Measurements from ENCODE around the gene CFAP77.

CFAP77 gene

DNA sequence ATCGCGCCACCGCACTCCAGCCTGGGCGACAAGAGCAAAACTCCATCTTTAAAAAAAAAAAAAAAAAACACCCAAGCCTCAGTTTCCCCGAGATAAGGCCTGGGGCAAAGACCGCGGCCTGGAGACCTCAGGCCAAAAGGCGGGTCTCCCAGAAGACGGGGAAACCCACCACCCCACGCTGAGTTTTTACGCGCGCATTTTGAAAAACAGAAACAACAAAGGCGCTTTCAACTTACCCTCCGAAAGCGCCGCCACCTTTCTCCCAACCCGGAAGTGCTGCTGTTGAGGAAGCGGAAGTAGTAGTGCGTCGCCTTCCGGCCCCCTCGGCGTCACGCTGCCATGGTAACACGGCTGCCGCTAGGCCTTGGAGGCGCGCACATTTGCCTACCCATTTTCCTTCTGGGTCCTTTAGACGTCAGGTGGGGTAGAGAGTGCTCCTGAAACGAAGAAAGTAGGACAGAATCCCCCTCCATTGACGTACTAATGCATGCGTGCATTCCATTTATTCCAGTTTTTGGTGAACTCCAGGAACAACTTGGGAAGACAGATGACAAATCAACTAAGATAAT, 3.4 kb upstream of the CFAP77 start, which contains the start of gene TTF1:
TTF1 (minus strand) TSS at position 287 of the 569 bp plus-strand sequence. CDS start 4,019 bp downstream, outside the sequence.
- DNase-seq (ENCODE audit: low spot score): peak; percentile 93
- in situ Hi-C loops (cut with MboI; ENCODE audit: low pct_unique_long_range_greater_than_20kb, low sequenced_read_pairs, unreplicated experiment): no loop called here
- TF ChIP-seq, protein P1, sequence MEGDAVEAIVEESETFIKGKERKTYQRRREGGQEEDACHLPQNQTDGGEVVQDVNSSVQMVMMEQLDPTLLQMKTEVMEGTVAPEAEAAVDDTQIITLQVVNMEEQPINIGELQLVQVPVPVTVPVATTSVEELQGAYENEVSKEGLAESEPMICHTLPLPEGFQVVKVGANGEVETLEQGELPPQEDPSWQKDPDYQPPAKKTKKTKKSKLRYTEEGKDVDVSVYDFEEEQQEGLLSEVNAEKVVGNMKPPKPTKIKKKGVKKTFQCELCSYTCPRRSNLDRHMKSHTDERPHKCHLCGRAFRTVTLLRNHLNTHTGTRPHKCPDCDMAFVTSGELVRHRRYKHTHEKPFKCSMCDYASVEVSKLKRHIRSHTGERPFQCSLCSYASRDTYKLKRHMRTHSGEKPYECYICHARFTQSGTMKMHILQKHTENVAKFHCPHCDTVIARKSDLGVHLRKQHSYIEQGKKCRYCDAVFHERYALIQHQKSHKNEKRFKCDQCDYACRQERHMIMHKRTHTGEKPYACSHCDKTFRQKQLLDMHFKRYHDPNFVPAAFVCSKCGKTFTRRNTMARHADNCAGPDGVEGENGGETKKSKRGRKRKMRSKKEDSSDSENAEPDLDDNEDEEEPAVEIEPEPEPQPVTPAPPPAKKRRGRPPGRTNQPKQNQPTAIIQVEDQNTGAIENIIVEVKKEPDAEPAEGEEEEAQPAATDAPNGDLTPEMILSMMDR (IDR thresholded peaks at IDR 0.05; ENCODE audit: extremely low read depth, insufficient read depth, missing control alignments): no peak

DNA sequence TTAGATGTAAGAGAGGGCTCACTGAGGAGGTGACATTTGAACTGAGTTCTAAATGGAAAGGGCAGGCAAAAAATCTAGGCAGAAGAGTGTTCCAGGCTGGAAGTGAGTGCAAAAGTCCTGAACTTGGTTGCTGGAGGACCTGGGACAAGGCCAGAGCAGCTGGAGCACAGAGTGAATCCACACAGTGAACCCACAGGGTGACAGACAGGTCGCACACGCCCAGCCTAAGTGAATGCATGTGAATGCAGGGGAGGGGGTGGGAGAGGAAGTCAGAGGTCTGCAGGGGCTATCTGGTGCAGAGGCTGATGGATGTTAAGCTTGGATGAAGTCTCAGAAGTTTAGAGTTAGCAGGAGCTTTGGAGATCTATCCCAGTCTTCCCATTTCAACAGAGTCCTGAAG, 2.8 kb upstream of the CFAP77 start:
- TF ChIP-seq, protein P1 (IDR thresholded peaks at IDR 0.05; ENCODE audit: extremely low read depth, insufficient read depth, missing control alignments): no peak
- in situ Hi-C loops (cut with MboI; ENCODE audit: low pct_unique_long_range_greater_than_20kb, low sequenced_read_pairs, unreplicated experiment): no loop called here
- DNase-seq (ENCODE audit: low spot score): no peak

DNA sequence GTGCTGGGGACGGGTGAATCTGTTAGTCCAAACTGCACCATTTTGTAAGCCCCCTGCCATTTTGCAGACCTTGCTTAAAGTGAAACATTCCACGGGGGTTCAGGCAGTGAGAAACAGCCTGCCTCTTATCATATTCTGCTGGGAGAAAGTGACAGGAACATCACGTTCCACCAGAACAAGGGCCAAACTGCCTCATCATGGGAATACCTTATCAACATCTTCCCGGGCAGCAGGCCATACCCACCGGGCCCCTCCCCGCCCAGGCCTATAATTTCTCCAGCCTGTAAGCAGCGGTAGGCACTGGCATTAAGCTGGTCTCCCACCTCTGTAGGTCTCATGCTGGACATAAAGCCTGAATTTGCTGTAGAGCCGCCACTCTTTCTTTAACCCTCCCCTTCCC, 1.5 kb upstream of the CFAP77 start:
- TF ChIP-seq, protein P1 (IDR thresholded peaks at IDR 0.05; ENCODE audit: extremely low read depth, insufficient read depth, missing control alignments): no peak
- in situ Hi-C loops (cut with MboI; ENCODE audit: low pct_unique_long_range_greater_than_20kb, low sequenced_read_pairs, unreplicated experiment): no loop called here
- no peak for DNase-seq (ENCODE audit: low spot score)

DNA sequence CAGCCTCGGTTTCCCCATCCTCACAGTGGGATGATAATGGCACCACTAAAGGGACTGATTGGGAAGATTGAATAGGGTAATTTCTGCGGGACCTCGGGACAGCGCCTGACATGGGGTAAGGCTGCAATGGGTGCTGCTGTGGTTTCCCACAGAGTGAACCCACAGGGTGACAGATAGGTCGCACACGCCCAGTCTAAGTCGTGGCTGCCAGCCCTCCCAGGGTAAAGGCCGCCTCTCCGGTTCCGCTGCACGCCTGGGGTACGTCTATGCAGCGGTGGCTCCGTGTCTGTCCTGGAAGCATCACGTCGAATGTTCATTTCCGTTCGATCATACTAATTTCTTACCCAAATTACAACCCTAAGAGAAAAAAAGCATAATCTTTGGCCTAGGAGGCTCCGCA, 631 bp downstream of the CFAP77 start:
- no peak for DNase-seq (ENCODE audit: low spot score)
- in situ Hi-C loops (cut with MboI; ENCODE audit: low pct_unique_long_range_greater_than_20kb, low sequenced_read_pairs, unreplicated experiment): no loop called here
- TF ChIP-seq, protein P1 (IDR thresholded peaks at IDR 0.05; ENCODE audit: extremely low read depth, insufficient read depth, missing control alignments): no peak

DNA sequence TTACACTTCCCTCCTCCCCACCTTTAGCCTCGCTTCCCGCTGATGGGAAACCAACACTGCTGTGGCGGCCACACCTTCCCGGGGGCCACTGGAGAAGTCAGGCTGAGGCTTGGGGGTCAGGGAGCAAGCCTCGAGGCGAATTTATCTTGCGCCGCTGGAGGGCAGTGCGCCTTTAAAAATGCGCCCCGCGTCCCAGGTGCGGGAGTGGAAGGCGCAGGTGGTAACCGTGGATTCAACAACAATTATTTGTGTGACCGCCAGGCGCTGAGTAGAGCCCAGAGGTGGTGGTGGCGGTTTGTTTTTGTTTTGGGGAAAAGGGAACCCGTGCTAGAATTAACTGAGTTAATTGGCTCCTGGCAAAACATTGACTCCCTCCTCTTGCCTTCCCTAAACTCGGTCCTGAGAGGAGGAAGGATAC, 1.1 kb downstream of the CFAP77 start:
- TF ChIP-seq, protein P1 (IDR thresholded peaks at IDR 0.05; ENCODE audit: extremely low read depth, insufficient read depth, missing control alignments): peak; percentile 82
- in situ Hi-C loops (cut with MboI; ENCODE audit: low pct_unique_long_range_greater_than_20kb, low sequenced_read_pairs, unreplicated experiment): no loop called here
- peak; percentile 77 for DNase-seq (ENCODE audit: low spot score)

DNA sequence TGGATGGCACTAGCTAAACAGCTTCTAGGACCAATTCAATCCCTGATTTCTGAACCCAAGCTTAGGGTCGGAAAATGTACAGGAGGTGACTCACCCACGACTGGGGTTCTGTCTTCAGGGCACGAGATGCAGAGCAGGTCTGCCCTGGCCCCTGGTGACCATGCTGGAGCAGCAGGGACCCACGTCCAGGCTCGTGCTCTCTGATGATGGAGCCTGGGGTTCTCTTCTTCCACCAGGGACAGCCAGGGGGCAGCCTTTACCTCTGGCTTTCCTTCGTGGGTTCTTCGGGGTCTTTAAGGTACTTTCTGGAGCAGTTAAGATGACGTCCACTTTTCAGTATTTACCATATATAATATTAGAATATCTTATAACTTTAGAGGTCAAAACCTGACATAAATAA, 2.1 kb downstream of the CFAP77 start:
- TF ChIP-seq, protein P1 (IDR thresholded peaks at IDR 0.05; ENCODE audit: extremely low read depth, insufficient read depth, missing control alignments): peak; percentile 57
- peak; percentile 39 for DNase-seq (ENCODE audit: low spot score)
- in situ Hi-C loops (cut with MboI; ENCODE audit: low pct_unique_long_range_greater_than_20kb, low sequenced_read_pairs, unreplicated experiment): no loop called here
